NCI-H2196 treated with DMSO at 0.1 percent for 48 hours (cell line): ENCODE measurements around the gene COX5A.

Experiments
- DNase-seq: peaks from one replicate; lab custom pipeline; 2025; ENCODE audit not compliant: unreplicated experiment; lab: John Stamatoyannopoulos, UW

The COX5A gene

DNA sequence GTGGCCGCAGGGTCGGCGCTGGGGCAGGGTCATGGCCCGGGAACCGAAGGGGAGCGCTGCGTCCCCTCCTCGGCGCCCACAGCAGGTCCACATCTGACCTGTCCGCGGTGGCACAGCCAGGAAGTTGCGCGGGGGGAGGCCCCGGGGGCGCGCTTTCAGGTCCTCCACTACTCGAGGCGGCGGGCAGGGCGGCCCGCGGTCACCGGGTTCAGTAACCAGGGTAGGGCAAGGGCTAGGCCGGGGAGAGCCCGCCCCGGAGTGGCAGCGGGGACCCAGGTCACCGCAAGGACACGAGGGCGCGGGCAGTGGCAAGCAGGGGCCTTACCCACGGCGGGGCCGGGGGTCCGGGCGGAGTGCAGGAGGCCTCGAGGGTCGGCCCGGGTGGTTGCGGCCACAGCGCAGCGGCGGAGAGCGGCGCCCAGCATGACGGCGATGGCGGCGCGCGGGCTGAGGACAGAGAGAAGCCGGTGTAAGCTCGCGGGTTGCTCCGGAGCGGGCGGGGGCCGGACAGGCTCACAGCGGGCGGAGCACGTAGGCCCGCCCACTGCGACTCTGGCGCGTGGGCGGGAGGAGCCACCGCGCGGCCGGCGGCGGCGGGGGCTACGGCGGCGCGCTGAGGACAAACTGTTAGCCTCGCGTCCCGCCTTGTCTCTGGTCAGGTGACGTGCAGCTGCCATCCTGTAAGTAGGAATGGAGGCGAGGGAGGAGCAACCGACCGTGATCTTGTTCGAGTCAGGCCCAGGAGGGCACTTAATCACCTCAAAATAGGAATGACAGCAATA is at the start of gene COX5A:
COX5A (minus strand) TSS at position 484 of the 782 bp plus-strand sequence; CDS start at position 425, 59 bp downstream.
- DNase-seq: peak; percentile 71

- DNase-seq: no peak
These were observed 45.9 kb upstream of the COX5A start for GRCh38 chr15:74983725-74984231.

GRCh38 chr15:74982183-74982582 is 44.3 kb upstream of the COX5A start:
- DNase-seq: no peak

DNA sequence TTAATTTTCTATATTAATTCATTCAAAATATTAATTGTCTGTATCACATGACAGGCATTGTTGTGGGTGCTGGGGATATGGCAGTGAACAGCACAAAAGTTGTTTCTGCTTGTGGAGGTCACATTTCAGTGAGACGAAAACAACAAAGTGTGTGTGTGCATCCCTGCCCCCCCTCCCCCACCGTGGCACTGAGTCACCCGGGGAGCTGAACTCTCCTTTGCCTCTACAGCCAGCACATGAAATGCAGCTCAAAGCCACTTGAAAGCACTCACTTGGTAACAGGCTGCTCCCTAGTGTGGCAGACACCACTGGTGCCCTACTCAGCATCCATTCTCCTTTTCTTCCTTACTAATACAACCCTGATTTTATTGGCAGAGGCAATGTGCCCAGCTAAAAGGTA is 40.6 kb upstream of the COX5A start:
- DNase-seq: peak; percentile 9

DNA sequence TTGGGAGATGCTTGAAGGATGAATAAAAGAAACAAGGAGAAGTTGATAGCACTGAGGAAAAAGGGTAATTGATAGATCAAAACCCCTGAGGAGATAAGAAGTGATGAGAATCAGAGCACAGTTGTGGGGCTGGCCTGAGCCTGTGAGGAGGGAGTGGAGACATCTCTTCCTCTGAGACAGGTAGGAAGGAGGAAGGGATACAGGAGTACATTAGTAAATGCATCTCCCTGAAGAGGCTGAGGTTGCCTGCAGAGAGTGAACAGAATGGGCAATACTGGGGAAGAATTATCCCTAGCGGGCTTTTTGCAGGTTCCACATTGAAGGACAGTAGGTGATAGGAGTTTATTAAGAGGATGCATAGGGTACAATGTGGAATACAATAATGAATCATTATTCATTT is 40.2 kb upstream of the COX5A start:
- DNase-seq: no peak

DNA sequence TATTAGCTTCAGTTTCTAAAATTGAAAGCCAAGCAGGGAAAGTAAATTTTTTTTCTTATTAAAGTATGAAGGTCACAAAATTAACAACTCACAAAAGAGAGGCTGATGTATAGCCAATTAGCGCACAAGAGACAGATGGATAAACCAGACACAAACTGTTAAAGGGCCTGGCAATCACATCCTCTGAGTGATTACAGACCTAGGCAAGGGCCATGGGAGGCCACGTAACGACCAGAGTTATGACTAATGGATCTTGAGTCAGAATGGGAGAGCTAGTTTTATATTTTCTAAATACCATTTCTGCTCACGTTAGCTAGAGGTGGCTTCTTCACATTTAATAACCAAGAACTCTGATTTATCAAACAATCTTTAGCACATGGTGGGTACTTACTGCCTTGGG is 39.7 kb upstream of the COX5A start:
- DNase-seq: no peak

DNA sequence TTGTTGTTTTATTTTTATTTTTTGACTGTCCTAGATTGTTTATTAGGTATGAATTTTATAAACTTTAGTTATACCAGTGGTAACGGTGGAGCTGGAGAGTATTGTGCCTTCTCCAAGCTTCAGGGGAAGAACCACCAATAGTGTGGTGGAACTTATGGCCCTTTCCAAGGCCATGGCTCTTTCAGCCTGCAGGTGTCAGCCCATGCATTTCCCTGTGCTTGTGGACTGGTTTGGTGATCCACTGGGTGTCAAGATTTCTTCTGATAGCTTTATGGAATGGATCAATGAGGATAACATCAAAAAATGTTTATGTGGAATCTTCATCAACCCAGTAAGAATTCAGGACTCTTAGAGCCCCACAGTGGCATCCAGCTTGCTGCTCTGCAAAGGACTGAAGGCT is 38.3 kb upstream of the COX5A start:
- no peak for DNase-seq

DNA sequence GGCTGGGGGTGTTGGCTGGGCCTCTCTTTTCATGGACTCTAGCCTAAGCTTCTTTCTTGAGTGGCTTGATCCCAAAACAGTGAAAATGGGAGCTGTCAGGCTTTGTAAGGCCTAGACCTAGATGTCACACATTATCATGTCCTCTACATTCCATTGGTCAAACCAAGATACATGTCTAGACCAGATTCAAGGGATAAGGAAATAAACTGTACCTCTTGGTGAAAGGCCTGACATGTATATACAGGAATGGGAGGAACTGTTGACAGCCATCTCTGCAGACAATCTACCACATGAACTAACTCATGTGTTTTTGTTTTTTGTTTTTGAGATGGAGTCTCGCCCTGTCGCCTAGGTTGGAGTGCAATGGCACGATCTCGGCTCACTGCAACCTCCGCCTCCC is 29.8 kb upstream of the COX5A start:
- no peak for DNase-seq

- no peak for DNase-seq
These were observed 26.9 kb upstream of the COX5A start for GRCh38 chr15:74964794-74965193.

DNA sequence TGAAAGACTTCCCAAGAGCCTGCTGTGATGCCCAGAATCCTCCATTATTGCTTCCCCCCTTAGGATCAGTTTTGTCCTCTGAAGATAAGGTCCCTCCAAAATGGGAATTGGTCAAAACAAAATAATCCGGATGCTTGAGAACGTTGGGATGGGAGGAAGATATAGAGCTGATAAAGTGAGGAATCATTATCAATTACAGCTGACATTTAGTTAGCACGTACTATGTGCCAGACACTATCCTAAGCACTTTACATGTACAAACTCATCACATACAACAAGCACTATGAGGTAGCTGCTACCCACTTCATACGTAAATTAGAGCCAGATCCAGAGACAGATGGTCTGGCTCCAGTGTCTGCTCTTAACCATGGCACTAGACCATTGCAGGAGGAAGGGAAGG is 25.3 kb upstream of the COX5A start:
- no peak for DNase-seq

DNA sequence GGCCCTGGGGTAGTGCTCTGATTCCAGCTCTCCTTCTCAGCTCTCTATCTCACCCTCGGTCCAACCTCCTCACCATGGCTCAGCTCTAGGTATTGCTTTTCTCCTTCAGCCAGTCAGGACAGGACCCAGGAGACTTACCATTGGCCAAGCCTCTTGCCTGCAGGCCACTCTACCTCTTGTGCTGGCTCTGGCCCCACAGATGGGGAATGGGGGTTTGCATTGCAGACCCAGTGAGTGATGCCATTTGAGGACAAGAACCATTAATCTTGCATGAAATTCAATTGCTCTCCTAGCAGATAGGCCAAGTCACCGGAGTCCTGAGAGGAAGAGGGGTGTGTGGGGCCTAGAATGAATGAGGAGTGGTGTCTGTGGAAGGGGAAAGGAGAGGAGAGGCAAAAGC is 24.8 kb upstream of the COX5A start:
- no peak for DNase-seq

- no peak for DNase-seq
These were observed 24.3 kb upstream of the COX5A start for GRCh38 chr15:74962219-74962618.

- DNase-seq: peak; percentile 21
These were observed 23.7 kb upstream of the COX5A start for GRCh38 chr15:74961616-74962015.

DNA sequence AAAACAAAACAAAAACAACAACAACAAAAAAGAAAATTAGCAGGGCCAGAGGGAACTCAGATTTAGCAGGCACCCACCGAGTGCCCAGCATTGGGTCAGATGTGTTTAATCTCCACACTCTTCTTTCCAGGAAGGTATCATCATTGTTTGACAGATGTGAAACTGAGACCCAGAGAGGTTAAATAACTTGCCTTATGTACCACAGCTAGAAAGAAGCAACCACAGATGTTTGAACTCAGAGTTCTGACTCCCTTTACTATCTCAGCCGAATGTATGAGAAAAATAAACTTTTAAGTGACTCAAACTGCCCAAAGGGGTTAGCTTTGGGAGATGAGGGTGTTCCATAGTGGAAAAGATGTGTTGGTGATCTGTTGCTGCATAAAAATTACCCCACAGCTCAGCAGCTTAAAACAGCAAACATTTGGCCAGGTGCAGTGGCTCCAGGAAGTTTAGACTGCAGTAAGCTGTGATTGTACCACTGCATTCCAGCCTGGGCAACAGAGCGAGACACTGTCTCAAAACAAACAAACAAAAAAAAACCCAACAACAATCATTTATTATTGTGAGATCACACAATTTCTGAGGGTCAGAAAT is 23.2 kb upstream of the COX5A start:
- no peak for DNase-seq

GRCh38 chr15:74960286-74960685 is 22.4 kb upstream of the COX5A start:
- DNase-seq: no peak

DNA sequence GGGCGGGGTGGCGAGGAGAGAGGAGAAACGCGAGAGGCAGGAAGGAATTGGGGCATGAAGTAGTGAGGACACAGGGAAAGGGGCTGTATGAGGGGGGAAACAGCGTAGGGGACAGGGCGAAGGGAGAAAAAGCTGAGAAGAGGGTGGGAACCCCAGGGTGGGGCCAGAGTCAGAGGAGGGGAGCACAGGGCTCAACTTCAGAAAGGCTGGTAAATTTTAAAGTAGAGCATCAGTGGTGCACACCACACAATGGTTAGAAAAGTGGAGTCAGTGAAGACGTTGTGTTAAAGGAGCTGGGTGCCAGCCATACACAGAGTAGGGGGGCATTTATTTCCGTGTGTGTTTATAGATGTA is 21.7 kb upstream of the COX5A start:
- no peak for DNase-seq

GRCh38 chr15:74958908-74959585 is 21.2 kb upstream of the COX5A start:
- no peak for DNase-seq

DNA sequence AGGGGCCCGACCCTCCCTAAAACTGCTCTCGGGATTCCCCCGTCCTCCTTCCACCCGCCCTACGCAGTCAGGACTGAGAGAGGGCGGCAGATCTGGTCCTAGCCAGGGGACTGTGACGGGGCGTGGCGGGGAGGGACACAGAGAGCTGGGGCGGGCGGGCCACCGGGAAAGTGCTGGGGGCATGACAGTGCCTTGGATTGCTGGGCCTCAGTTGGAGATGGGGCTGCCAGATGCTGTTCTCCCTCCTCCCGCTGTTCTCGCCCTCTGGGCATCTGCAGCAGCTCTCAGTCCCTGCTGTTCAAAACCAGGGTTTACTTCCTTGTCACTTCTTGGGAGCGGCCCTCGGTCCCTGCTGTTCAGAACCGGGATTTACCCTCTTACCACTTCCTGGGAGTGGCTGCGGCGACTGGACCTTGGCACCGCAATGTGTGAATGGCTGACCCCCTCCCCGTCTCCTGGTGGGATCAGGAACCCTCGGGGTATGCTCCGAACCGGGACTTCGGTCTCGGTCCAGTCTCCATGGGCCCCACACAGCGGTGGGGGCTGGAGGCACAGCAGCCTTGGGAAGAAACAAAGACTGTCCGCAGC is 20.5 kb upstream of the COX5A start:
- DNase-seq: no peak

- DNase-seq: no peak
These were observed 19.7 kb upstream of the COX5A start for GRCh38 chr15:74957476-74958035.

GRCh38 chr15:74956648-74957475 is 19.0 kb upstream of the COX5A start, which contains the start of gene RPP25:
RPP25 (minus strand) TSS chr15:74956772; CDS start chr15:74956583, 189 bp downstream.
- DNase-seq: peak; percentile 46
